Measurements from ENCODE around the gene PCDHA3.

DNA sequence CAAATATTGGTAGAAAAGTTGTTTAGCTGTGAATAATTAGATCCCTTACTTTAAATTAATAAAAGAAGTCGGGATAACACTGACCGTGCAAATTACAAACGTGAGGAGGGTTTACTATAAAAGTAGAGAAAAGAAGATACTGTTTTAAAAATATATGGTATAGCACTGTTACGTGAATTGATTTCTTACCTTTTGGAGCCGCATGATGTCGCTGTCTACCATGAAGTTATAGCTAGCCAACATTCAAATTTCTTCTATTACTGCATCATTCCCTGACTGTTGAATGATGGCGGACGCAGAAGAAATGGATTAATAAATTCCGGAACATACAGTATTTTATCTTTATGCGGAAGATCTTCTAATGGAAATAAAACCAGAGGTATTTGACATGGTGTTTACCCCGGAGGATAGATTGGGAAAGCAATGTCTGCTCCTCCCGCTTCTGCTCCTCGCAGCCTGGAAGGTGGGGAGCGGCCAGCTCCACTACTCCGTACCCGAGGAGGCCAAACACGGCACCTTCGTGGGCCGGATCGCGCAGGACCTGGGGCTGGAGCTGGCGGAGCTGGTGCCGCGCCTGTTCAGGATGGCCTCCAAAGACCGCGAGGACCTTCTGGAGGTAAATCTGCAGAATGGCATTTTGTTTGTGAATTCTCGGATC, 27.0 kb downstream of the PCDHA3 start, which contains the start of gene PCDHA6:
- TF ChIP-seq, protein P1, sequence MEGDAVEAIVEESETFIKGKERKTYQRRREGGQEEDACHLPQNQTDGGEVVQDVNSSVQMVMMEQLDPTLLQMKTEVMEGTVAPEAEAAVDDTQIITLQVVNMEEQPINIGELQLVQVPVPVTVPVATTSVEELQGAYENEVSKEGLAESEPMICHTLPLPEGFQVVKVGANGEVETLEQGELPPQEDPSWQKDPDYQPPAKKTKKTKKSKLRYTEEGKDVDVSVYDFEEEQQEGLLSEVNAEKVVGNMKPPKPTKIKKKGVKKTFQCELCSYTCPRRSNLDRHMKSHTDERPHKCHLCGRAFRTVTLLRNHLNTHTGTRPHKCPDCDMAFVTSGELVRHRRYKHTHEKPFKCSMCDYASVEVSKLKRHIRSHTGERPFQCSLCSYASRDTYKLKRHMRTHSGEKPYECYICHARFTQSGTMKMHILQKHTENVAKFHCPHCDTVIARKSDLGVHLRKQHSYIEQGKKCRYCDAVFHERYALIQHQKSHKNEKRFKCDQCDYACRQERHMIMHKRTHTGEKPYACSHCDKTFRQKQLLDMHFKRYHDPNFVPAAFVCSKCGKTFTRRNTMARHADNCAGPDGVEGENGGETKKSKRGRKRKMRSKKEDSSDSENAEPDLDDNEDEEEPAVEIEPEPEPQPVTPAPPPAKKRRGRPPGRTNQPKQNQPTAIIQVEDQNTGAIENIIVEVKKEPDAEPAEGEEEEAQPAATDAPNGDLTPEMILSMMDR (conservative IDR thresholded peaks at IDR 0.05 in 1 of 2, IDR thresholded peaks at IDR 0.05 in 1 of 2; ENCODE audit: low read depth in 1 of 2, low read length in 2 of 2) = no peak
- no peak for TF ChIP-seq EZH2 (IDR thresholded peaks at IDR 0.05; ENCODE audit: low read length, missing control alignments)

All from fibroblast of lung (primary cell).